K562 (cell line): ENCODE measurements around the gene TRMT2A. TPM values are rescaled to one million over a fixed set of nuclear protein-coding genes. Genes with fewer than 3 reads are reported as not detected.

Source experiments
- ADNP ChIP-seq: fragments of 200-800 bp; sonication (Bioruptor generic); IDR thresholded peaks from 2 replicates; pipeline ENCODE4 v1.6.1; 2016; ENCODE audit warnings: missing genetic modification characterization, missing compliant biosample characterization
- AFF1 ChIP-seq, 2 experiments: fragments of 450-650 bp; IDR thresholded peaks; 2 replicates each; pipeline ENCODE4 v1.6.1; 2018; ENCODE audit warnings: mild to moderate bottlenecking in 2 of 2, low read depth in 1 of 2; ENCODE audit not compliant: partially characterized antibody in 2 of 2
- ATF4 ChIP-seq: fragments of 450-650 bp; formaldehyde crosslinking; IDR thresholded peaks from 2 replicates; pipeline ENCODE4 v1.4.0; 2022; ENCODE audit warnings: mild to moderate bottlenecking, moderate library complexity
- CXXC5 ChIP-seq: fragments of 250-450 bp; sonication (Bioruptor Pico); IDR thresholded peaks from 2 replicates; pipeline ENCODE4 v1.8.0; 2022; ENCODE audit warnings: inconsistent platforms, mild to moderate bottlenecking, moderate library complexity
- FOXO4 ChIP-seq: fragments of 450-650 bp; formaldehyde crosslinking; IDR thresholded peaks from 2 replicates; pipeline ENCODE4 v1.4.0; 2020; ENCODE audit warnings: mild to moderate bottlenecking, moderate library complexity
- HMBOX1 ChIP-seq: sonication (generic); IDR thresholded peaks from 2 replicates; pipeline ENCODE4 v1.6.1; 2016
- LEF1 ChIP-seq: fragments of 450-650 bp; IDR thresholded peaks from 2 replicates; pipeline ENCODE4 v1.6.1; 2016; ENCODE audit warnings: mild to moderate bottlenecking
- MAFG ChIP-seq: fragments of 450-650 bp; conservative IDR thresholded peaks from 2 replicates; pipeline ENCODE4 v1.6.1; 2016; ENCODE audit warnings: missing genetic modification characterization, missing compliant biosample characterization
- NFE2 ChIP-seq: IDR thresholded peaks from 2 replicates; pipeline ENCODE4 v1.6.1; 2014; ENCODE audit warnings: antibody characterized with exemption, low read depth
- SFPQ ChIP-seq: fragments of 200-400 bp; formaldehyde crosslinking; IDR thresholded peaks from 2 replicates; pipeline ENCODE4 v1.6.1; 2017; ENCODE audit warnings: mild to moderate bottlenecking, low read depth, low read length, moderate library complexity
- SREBF2 ChIP-seq: sonication (generic); formaldehyde crosslinking; IDR thresholded peaks from 2 replicates; pipeline ENCODE4 v1.4.0; 2020; ENCODE audit warnings: mild to moderate bottlenecking, missing genetic modification reagents
- TEAD4 ChIP-seq, 2 experiments: sonication (generic) in 1 of 2; formaldehyde crosslinking in 1 of 2; IDR thresholded peaks; 2 replicates each; pipeline versions ENCODE4 v1.6.1 to v1.8.0; 2012 to 2022; ENCODE audit warnings: borderline replicate concordance in 1 of 2, inconsistent platforms in 1 of 2, low read length in 1 of 2, mild to moderate bottlenecking in 1 of 2, missing genetic modification reagents in 1 of 2
- ZBTB7A ChIP-seq: IDR thresholded peaks from 2 replicates; pipeline ENCODE4 v1.6.1; 2011; ENCODE audit warnings: low read depth, mild to moderate bottlenecking, low read length, moderate library complexity, borderline replicate concordance; ENCODE audit not compliant: control insufficient read depth
- ZEB2 ChIP-seq: fragments of 450-650 bp; IDR thresholded peaks from 2 replicates; pipeline ENCODE4 v1.6.1; 2016
- polyA plus RNA-seq, 8 experiments: library from polyadenylated mRNA; depleted of rRNA in 4 of 8; stranded (reverse) in 5 of 8; unstranded in 3 of 8; fragments of >200 nt; fragmentation: Nextera tagmentation in 2 of 8; fragmentation: Illumina TruSeq in 1 of 8; extraction: Ambion mirVana in 2 of 8; extraction: Trizol in 1 of 8; gene quantifications; 2 replicates each; pipeline versions ENCODE4 v1.2.1 to v1.2.3, GENCODE V29; 2011 to 2014; ENCODE audit warnings: inconsistent platforms in 1 of 8, missing spikeins in 1 of 8
- total RNA-seq, 7 experiments: library from RNA; depleted of rRNA in 6 of 7; stranded (reverse); fragments of >200 nt in 6 of 7; fragmentation: Illumina TruSeq in 2 of 7; extraction: Trizol in 2 of 7; gene quantifications; 2 replicates each; pipeline versions ENCODE4 v1.2.1 to v1.2.3, GENCODE V29; 2011 to 2021; ENCODE audit warnings: low replicate concordance in 1 of 7

Gene TRMT2A
- total and polyA plus RNA-seq, 9 of the 15 experiments (the other 6 are each of a cell fraction or from before 2014, with no cell fraction given): 1.6 to 265 (median 140) TPM

- TF ChIP-seq NFE2: 0 out of 2 replicates have a peak, but pooled peaks have one; percentile 32
- TF ChIP-seq FOXO4 (CRISPR knock-in tag): no peak
- TF ChIP-seq CXXC5: peak; percentile 48
- TF ChIP-seq ADNP (tag): no peak
- no peak for TF ChIP-seq SREBF2 (CRISPR knock-in tag)
- no peak for TF ChIP-seq AFF1 (IDR thresholded peaks at IDR 0.05; ENCODE audit: low read depth in 1 of 2, partially characterized antibody in 2 of 2)
- TF ChIP-seq ZEB2: no peak
- peak; percentile 40; the same call in 1 of the 2 replicates for TF ChIP-seq TEAD4 (IDR thresholded peaks at IDR 0.05; ENCODE audit: low read length)
- TF ChIP-seq TEAD4 (CRISPR knock-in tag; IDR thresholded peaks at IDR 0.05; ENCODE audit: borderline replicate concordance): no peak
- TF ChIP-seq HMBOX1: no peak
- TF ChIP-seq LEF1: no peak; the same call in 1 of the 2 replicates
- no peak for TF ChIP-seq SFPQ
- no peak for TF ChIP-seq MAFG (tag)
- 0 out of 2 replicates have a peak, but pooled peaks have one; percentile 58 for TF ChIP-seq ATF4 (CRISPR knock-in tag)
- peak; percentile 79 for TF ChIP-seq ZBTB7A
Observed at GRCh38 chr22:20128902-20129746, 12.1 kb upstream of the TRMT2A start (continued).
